ENCODE results near the gene NUDT4.
"Not testable (repeated sequence)": the region's sequence is repeated elsewhere in the genome, so short reads cannot be mapped to it uniquely, and the experiment has no call there.

The NUDT4 gene

GRCh38 chr12:93369505-93369904, 8.2 kb upstream of the NUDT4 start:
- no peak for DNase-seq

GRCh38 chr12:93370947-93371346, 6.8 kb upstream of the NUDT4 start:
- DNase-seq = no peak

- no peak for DNase-seq
Measured at GRCh38 chr12:93373961-93374656, 3.6 kb upstream of the NUDT4 start.

- no peak for DNase-seq
Measured at GRCh38 chr12:93375906-93376305, 1.8 kb upstream of the NUDT4 start.

GRCh38 chr12:93376436-93377251, 1.1 kb upstream of the NUDT4 start:
- DNase-seq = no peak

- DNase-seq = peak; percentile 59
Measured at GRCh38 chr12:93378196-93378997, 672 bp downstream of the NUDT4 start.

- no peak for DNase-seq
Measured at GRCh38 chr12:93378998-93379325, 1.2 kb downstream of the NUDT4 start.

- DNase-seq = no peak
Measured at GRCh38 chr12:93379326-93379980, 1.7 kb downstream of the NUDT4 start.

GRCh38 chr12:93379981-93380361, 2.2 kb downstream of the NUDT4 start:
- no peak for DNase-seq

- no peak for DNase-seq
Measured at GRCh38 chr12:93380480-93381121, 2.9 kb downstream of the NUDT4 start.

- no peak for DNase-seq
Measured at GRCh38 chr12:93381161-93381975, 3.6 kb downstream of the NUDT4 start.

- DNase-seq = not testable (repeated sequence)
Measured at GRCh38 chr12:93381976-93382437, 4.3 kb downstream of the NUDT4 start.

- no peak for DNase-seq
Measured at GRCh38 chr12:93387780-93388179, 10.1 kb downstream of the NUDT4 start.

GRCh38 chr12:93390031-93390430, 12.3 kb downstream of the NUDT4 start:
- no peak for DNase-seq

GRCh38 chr12:93390549-93391297, 13.0 kb downstream of the NUDT4 start:
- no peak for DNase-seq

- no peak for DNase-seq
Measured at GRCh38 chr12:93393425-93393824, 15.7 kb downstream of the NUDT4 start.

GRCh38 chr12:93397412-93397811, 19.7 kb downstream of the NUDT4 start:
- no peak for DNase-seq

GRCh38 chr12:93399183-93399863, 21.6 kb downstream of the NUDT4 start:
- not testable (repeated sequence) for DNase-seq

GRCh38 chr12:93402333-93403311, 24.9 kb downstream of the NUDT4 start:
- DNase-seq = no peak
